HepG2 (cell line): Measurements from ENCODE around the gene SDC1. TPM values are rescaled to one million over a fixed set of nuclear protein-coding genes. Genes with fewer than 3 reads are reported as not detected.

Experiments used
- MED13 ChIP-seq: sonication (generic); formaldehyde crosslinking; IDR thresholded peaks from 2 replicates; pipeline ENCODE4 v1.5.0; 2020; ENCODE audit warnings: missing genetic modification reagents
- MED8 ChIP-seq: sonication (generic); formaldehyde crosslinking; IDR thresholded peaks from 2 replicates; pipeline ENCODE4 v1.8.1; 2023; ENCODE audit warnings: mild to moderate bottlenecking, missing genetic modification reagents; ENCODE audit not compliant: insufficient replicate concordance
- NFATC3 ChIP-seq: sonication (generic); formaldehyde crosslinking; IDR thresholded peaks from 2 replicates; pipeline ENCODE4 v1.5.1; 2020; ENCODE audit warnings: mild to moderate bottlenecking, missing genetic modification reagents
- SNAPC2 ChIP-seq: sonication (generic); formaldehyde crosslinking; IDR thresholded peaks from 2 replicates; pipeline ENCODE4 v1.8.1; 2022; ENCODE audit warnings: mild to moderate bottlenecking, missing genetic modification reagents
- STAG1 ChIP-seq: sonication (generic); formaldehyde crosslinking; IDR thresholded peaks from 2 replicates; pipeline ENCODE4 v1.4.0; 2020; ENCODE audit warnings: missing genetic modification reagents
- ZNF180 ChIP-seq: sonication (generic); formaldehyde crosslinking; IDR thresholded peaks from 2 replicates; pipeline ENCODE4 v1.4.0; 2020; ENCODE audit warnings: low read depth, missing genetic modification reagents, borderline replicate concordance
- ZNF317 ChIP-seq: sonication (generic); formaldehyde crosslinking; IDR thresholded peaks from 2 replicates; pipeline ENCODE4 v1.5.0; 2020; ENCODE audit warnings: mild to moderate bottlenecking, missing genetic modification reagents
- ZNF326 ChIP-seq: sonication (generic); formaldehyde crosslinking; IDR thresholded peaks from 2 replicates; pipeline ENCODE4 v1.4.0; 2020; ENCODE audit warnings: missing genetic modification reagents, borderline replicate concordance
- ZNF367 ChIP-seq: sonication (generic); formaldehyde crosslinking; IDR thresholded peaks from 2 replicates; pipeline ENCODE4 v1.4.0; 2020; ENCODE audit warnings: missing genetic modification reagents, borderline replicate concordance
- ZNF431 ChIP-seq: sonication (generic); formaldehyde crosslinking; IDR thresholded peaks from 2 replicates; pipeline ENCODE4 v1.9.0; 2022; ENCODE audit warnings: missing genetic modification reagents, low read depth, mild to moderate bottlenecking, borderline replicate concordance
- ZNF549 ChIP-seq: sonication (generic); formaldehyde crosslinking; IDR thresholded peaks from 2 replicates; pipeline ENCODE4 v1.5.0; 2020; ENCODE audit warnings: missing genetic modification reagents
- ZNF563 ChIP-seq: sonication (generic); formaldehyde crosslinking; IDR thresholded peaks from 2 replicates; pipeline ENCODE4 v1.8.0; 2022; ENCODE audit warnings: mild to moderate bottlenecking, moderate library complexity, missing genetic modification reagents
- ZNF614 ChIP-seq: IDR thresholded peaks from 2 replicates; pipeline ENCODE4 v1.6.1; 2018; ENCODE audit warnings: missing biosample characterization, missing genetic modification reagents, inconsistent platforms, borderline replicate concordance
- ZNF749 ChIP-seq: sonication (generic); formaldehyde crosslinking; IDR thresholded peaks from 2 replicates; pipeline ENCODE4 v1.8.0; 2022; ENCODE audit warnings: mild to moderate bottlenecking, missing genetic modification reagents, moderate library complexity, borderline replicate concordance
- ZNF777 ChIP-seq: sonication (generic); formaldehyde crosslinking; IDR thresholded peaks from 2 replicates; pipeline ENCODE4 v1.4.0; 2020; ENCODE audit warnings: missing genetic modification reagents
- ZNF850 ChIP-seq: sonication (generic); formaldehyde crosslinking; conservative IDR thresholded peaks from 2 replicates; pipeline ENCODE4 v1.9.0; 2021; ENCODE audit warnings: mild to moderate bottlenecking, missing genetic modification reagents
- ZSCAN12 ChIP-seq: sonication (generic); formaldehyde crosslinking; IDR thresholded peaks from 2 replicates; pipeline ENCODE4 v1.9.0; 2021; ENCODE audit warnings: mild to moderate bottlenecking, missing genetic modification reagents
- polyA plus RNA-seq, 8 experiments: library from polyadenylated mRNA; depleted of rRNA in 3 of 8; stranded (reverse) in 7 of 8; unstranded in 1 of 8; fragments of >200 nt; fragmentation: Illumina TruSeq in 4 of 8; extraction: Trizol in 4 of 8; gene quantifications; 2 replicates each; pipeline versions ENCODE4 v1.2.1 to v1.2.3, GENCODE V29; 2011 to 2016; ENCODE audit warnings: low read depth in 4 of 8, missing spikeins in 1 of 8, mixed read lengths in 1 of 8; ENCODE audit not compliant: insufficient read depth in 1 of 8
- total RNA-seq, 5 experiments: library from RNA; depleted of rRNA; stranded (reverse); fragments of >200 nt; fragmentation: Illumina TruSeq; extraction: Trizol; gene quantifications; 2 replicates each; pipeline ENCODE4 v1.2.3, GENCODE V29; 2016; ENCODE audit warnings: low read depth in 1 of 5
- TF ChIP-seq, protein P1 (sequence below): sonication (generic); formaldehyde crosslinking; IDR thresholded peaks from 2 replicates; pipeline ENCODE4 v1.4.0; 2020; ENCODE audit warnings: low read depth, mild to moderate bottlenecking, missing genetic modification reagents
- TF ChIP-seq, protein P2 (sequence below): conservative IDR thresholded peaks from 2 replicates; pipeline ENCODE4 v1.6.1; 2018; ENCODE audit warnings: missing genetic modification reagents
- TF ChIP-seq, protein P3 (sequence below): sonication (generic); formaldehyde crosslinking; conservative IDR thresholded peaks from 2 replicates; pipeline ENCODE4 v1.4.0; 2020; ENCODE audit warnings: missing genetic modification reagents
- TF ChIP-seq, protein P4 (sequence below): IDR thresholded peaks from 2 replicates; pipeline ENCODE4 v1.6.1; 2016; ENCODE audit warnings: missing compliant biosample characterization, missing genetic modification reagents, borderline replicate concordance
- TF ChIP-seq, protein P5 (sequence below): sonication (generic); formaldehyde crosslinking; IDR thresholded peaks from 2 replicates; pipeline ENCODE4 v1.4.0; 2020; ENCODE audit warnings: mild to moderate bottlenecking, missing genetic modification reagents

Gene SDC1
- total and polyA plus RNA-seq, 2 of the 13 experiments (the other 11 are each of a cell fraction or from before 2014, with no cell fraction given) = 108 to 119 TPM

DNA sequence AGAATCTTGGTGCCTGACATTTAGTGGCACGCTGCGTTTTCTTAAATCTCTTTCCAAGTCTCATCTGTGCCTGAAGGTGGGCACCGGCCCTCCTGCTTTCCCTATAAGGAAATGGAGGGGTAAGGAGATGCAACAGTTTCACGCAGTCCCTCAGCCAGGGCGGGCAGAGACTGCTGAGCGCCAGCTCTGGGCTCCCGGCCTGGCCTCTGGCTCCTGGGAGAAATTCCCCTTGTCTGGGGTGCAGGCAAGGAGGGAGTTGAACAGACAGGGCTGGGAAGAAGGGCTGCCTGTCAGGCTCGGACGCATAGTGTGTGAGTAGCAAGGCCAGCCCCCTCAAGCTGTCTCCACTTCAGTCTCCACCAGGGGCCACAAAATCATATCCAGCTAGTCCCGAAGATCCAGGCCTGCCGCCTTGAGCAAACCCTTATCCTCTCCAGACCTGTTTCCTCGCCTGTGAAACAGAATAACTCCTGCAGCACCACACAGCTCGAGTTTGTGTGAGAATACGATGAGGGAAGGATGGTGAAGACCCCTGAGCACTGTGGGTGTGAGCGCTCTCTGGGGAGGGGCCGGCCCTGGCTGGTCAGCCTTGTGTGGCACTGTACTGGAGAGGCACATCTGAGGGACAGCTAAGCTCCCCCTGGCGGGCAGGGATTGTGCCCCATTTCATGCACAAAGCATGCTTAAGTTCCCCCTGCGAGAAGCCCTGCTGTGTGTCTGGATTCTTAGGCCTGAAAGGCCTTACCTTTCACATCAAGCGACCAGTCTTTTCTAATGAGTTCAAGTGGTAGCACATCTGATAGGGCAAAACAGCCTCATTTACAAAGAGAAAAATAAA lies 33.8 kb downstream of the SDC1 start (continued):
- TF ChIP-seq, protein P1, sequence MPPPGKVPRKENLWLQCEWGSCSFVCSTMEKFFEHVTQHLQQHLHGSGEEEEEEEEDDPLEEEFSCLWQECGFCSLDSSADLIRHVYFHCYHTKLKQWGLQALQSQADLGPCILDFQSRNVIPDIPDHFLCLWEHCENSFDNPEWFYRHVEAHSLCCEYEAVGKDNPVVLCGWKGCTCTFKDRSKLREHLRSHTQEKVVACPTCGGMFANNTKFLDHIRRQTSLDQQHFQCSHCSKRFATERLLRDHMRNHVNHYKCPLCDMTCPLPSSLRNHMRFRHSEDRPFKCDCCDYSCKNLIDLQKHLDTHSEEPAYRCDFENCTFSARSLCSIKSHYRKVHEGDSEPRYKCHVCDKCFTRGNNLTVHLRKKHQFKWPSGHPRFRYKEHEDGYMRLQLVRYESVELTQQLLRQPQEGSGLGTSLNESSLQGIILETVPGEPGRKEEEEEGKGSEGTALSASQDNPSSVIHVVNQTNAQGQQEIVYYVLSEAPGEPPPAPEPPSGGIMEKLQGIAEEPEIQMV (CRISPR knock-in tag) = peak; percentile 57; the same call in 1 of the 2 replicates
- TF ChIP-seq, protein P2, sequence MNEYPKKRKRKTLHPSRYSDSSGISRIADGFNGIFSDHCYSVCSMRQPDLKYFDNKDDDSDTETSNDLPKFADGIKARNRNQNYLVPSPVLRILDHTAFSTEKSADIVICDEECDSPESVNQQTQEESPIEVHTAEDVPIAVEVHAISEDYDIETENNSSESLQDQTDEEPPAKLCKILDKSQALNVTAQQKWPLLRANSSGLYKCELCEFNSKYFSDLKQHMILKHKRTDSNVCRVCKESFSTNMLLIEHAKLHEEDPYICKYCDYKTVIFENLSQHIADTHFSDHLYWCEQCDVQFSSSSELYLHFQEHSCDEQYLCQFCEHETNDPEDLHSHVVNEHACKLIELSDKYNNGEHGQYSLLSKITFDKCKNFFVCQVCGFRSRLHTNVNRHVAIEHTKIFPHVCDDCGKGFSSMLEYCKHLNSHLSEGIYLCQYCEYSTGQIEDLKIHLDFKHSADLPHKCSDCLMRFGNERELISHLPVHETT (CRISPR knock-in tag) = no peak
- no peak for TF ChIP-seq ZNF549
- peak; percentile 64 for TF ChIP-seq STAG1 (CRISPR knock-in tag)
- no peak for TF ChIP-seq ZNF777
- TF ChIP-seq MED8 = no peak
- TF ChIP-seq ZNF614 (CRISPR knock-in tag) = no peak
- no peak for TF ChIP-seq NFATC3 (CRISPR knock-in tag)
- TF ChIP-seq, protein P3, sequence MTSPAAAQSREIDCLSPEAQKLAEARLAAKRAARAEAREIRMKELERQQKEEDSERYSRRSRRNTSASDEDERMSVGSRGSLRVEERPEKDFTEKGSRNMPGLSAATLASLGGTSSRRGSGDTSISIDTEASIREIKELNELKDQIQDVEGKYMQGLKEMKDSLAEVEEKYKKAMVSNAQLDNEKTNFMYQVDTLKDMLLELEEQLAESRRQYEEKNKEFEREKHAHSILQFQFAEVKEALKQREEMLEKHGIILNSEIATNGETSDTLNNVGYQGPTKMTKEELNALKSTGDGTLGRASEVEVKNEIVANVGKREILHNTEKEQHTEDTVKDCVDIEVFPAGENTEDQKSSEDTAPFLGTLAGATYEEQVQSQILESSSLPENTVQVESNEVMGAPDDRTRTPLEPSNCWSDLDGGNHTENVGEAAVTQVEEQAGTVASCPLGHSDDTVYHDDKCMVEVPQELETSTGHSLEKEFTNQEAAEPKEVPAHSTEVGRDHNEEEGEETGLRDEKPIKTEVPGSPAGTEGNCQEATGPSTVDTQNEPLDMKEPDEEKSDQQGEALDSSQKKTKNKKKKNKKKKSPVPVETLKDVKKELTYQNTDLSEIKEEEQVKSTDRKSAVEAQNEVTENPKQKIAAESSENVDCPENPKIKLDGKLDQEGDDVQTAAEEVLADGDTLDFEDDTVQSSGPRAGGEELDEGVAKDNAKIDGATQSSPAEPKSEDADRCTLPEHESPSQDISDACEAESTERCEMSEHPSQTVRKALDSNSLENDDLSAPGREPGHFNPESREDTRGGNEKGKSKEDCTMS (CRISPR knock-in tag) = no peak
- TF ChIP-seq ZNF180 (CRISPR knock-in tag) = no peak
- no peak for TF ChIP-seq ZSCAN12
- TF ChIP-seq, protein P4, sequence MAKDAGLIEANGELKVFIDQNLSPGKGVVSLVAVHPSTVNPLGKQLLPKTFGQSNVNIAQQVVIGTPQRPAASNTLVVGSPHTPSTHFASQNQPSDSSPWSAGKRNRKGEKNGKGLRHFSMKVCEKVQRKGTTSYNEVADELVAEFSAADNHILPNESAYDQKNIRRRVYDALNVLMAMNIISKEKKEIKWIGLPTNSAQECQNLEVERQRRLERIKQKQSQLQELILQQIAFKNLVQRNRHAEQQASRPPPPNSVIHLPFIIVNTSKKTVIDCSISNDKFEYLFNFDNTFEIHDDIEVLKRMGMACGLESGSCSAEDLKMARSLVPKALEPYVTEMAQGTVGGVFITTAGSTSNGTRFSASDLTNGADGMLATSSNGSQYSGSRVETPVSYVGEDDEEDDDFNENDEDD (CRISPR knock-in tag) = no peak
- no peak for TF ChIP-seq ZNF563 (CRISPR knock-in tag)
- no peak for TF ChIP-seq ZNF431 (CRISPR knock-in tag)
- TF ChIP-seq ZNF326 (CRISPR knock-in tag) = no peak
- TF ChIP-seq, protein P5, sequence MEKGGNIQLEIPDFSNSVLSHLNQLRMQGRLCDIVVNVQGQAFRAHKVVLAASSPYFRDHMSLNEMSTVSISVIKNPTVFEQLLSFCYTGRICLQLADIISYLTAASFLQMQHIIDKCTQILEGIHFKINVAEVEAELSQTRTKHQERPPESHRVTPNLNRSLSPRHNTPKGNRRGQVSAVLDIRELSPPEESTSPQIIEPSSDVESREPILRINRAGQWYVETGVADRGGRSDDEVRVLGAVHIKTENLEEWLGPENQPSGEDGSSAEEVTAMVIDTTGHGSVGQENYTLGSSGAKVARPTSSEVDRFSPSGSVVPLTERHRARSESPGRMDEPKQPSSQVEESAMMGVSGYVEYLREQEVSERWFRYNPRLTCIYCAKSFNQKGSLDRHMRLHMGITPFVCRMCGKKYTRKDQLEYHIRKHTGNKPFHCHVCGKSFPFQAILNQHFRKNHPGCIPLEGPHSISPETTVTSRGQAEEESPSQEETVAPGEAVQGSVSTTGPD (CRISPR knock-in tag) = no peak
- no peak for TF ChIP-seq MED13 (CRISPR knock-in tag)
- TF ChIP-seq ZNF367 (CRISPR knock-in tag) = no peak
- no peak for TF ChIP-seq ZNF850 (CRISPR knock-in tag)
- no peak for TF ChIP-seq ZNF749
- TF ChIP-seq SNAPC2 (CRISPR knock-in tag) = no peak
- TF ChIP-seq ZNF317 (CRISPR knock-in tag) = no peak
